GM12873 (cell line): ENCODE results near the gene CKS2.

ENCODE experiments used
- TF ChIP-seq, protein P1 (sequence below): IDR thresholded peaks from 2 replicates; pipeline ENCODE4 v1.5.1; 2012; ENCODE audit warnings: low read depth, mild to moderate bottlenecking, moderate library complexity, low read length, control low read depth; ENCODE audit not compliant: insufficient read depth; ENCODE audit errors: missing control alignments

CKS2 gene

GRCh38 chr9:89281106-89281505, 29.9 kb upstream of the CKS2 start:
- TF ChIP-seq, protein P1, sequence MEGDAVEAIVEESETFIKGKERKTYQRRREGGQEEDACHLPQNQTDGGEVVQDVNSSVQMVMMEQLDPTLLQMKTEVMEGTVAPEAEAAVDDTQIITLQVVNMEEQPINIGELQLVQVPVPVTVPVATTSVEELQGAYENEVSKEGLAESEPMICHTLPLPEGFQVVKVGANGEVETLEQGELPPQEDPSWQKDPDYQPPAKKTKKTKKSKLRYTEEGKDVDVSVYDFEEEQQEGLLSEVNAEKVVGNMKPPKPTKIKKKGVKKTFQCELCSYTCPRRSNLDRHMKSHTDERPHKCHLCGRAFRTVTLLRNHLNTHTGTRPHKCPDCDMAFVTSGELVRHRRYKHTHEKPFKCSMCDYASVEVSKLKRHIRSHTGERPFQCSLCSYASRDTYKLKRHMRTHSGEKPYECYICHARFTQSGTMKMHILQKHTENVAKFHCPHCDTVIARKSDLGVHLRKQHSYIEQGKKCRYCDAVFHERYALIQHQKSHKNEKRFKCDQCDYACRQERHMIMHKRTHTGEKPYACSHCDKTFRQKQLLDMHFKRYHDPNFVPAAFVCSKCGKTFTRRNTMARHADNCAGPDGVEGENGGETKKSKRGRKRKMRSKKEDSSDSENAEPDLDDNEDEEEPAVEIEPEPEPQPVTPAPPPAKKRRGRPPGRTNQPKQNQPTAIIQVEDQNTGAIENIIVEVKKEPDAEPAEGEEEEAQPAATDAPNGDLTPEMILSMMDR = no peak

DNA sequence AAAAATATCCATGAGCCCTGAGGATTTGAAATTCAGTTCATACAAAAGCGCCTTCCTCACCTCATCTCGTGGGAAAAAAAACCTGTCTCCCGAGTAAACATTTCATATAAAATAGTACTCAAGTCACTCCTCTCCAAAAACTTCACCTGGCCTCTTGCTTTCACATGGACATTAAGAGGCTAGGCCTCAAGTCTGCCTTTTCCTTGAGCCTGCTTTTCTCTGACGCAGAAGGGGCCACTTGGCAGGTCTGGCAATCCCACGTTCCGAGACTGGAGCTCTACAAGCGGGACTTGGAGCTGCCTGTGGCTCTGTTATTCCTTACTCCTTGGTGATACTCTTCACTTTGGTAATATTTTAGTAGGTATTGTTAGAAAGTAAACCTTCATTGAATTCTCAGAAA, 26.9 kb upstream of the CKS2 start:
- TF ChIP-seq, protein P1 = no peak

DNA sequence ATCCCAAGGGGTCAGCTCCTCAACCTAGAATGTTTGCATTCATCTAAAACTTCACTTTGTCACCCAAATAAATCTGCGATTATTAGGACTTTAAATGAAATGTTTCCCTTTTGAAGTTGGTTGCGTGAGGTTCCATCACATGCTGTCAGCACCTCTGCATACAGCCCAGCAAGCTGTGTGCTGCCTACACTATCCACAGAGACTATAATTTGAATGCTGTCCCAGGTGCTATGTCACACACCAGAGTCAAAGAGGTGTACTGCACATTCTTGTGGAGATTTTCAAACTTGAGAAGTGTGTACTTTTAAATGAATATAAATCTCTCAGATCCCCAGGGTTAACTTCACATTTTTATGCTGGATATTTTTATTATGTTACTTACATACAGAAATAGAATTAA, 19.3 kb upstream of the CKS2 start:
- TF ChIP-seq, protein P1 = no peak

- TF ChIP-seq, protein P1 = no peak
Observed at GRCh38 chr9:89293014-89293413, 18.0 kb upstream of the CKS2 start.

- TF ChIP-seq, protein P1 = no peak
Observed at GRCh38 chr9:89295400-89295799, 15.6 kb upstream of the CKS2 start.

DNA sequence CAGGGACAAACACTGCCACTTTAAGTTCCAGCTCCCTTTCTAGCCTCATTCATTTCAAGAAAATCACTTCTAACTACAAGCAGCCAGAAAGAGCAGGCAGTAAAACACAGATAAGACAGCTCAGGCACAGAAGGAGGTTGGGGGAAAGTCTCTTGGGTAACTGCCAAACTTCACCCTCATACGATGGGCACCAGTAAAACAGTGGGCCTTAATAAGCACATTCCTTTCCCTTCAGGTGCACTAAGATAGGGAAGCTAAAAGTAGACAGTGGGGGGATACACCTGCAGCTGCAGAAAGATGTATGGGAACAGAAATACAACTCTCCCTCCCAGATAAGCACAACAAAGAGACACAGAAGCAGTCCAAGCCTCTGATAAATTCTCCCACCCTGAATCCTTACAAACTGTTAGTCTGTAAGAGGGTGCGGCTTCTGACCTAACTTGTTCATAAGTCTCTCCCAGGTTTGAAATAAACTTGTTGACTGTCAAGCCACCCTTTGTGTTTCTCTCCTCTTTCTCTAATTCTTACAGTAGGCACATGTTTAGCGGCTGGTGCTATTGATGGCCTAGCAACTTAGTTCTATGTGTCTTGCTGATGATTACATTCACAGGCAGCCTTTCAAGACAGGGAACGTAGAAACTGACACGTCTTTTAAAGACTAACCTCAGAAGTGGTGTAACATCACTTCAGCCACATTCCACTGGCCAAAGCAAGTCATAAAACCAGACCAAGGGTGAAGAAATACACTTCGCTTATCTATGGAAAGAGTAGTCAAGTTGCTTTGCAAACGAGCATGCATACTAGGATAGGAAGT, 6.8 kb upstream of the CKS2 start:
- TF ChIP-seq, protein P1 = no peak

GRCh38 chr9:89304834-89305188, 6.2 kb upstream of the CKS2 start:
- TF ChIP-seq, protein P1 = no peak
